ENCODE measurements around the gene PTPRE. TPM values are rescaled to one million over a fixed set of nuclear protein-coding genes. Genes with fewer than 3 reads are reported as not detected.
A peak's percentile ranks its signal among the peaks of the same experiment; 100 is the strongest.

PTPRE gene
- total and polyA plus RNA-seq, 7 donors = 0.48 to 4.5 (median 2.7) TPM

GRCh38 chr10:127944256-127944655, 37.4 kb downstream of the PTPRE start:
- no peak overlapping the region for H3K4me3 ChIP-seq
- ATAC-seq (no peak), DNase-seq (no peak)
- TF ChIP-seq, protein P1, sequence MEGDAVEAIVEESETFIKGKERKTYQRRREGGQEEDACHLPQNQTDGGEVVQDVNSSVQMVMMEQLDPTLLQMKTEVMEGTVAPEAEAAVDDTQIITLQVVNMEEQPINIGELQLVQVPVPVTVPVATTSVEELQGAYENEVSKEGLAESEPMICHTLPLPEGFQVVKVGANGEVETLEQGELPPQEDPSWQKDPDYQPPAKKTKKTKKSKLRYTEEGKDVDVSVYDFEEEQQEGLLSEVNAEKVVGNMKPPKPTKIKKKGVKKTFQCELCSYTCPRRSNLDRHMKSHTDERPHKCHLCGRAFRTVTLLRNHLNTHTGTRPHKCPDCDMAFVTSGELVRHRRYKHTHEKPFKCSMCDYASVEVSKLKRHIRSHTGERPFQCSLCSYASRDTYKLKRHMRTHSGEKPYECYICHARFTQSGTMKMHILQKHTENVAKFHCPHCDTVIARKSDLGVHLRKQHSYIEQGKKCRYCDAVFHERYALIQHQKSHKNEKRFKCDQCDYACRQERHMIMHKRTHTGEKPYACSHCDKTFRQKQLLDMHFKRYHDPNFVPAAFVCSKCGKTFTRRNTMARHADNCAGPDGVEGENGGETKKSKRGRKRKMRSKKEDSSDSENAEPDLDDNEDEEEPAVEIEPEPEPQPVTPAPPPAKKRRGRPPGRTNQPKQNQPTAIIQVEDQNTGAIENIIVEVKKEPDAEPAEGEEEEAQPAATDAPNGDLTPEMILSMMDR (IDR thresholded peaks at IDR 0.05) = no peak
- H3K27me3 ChIP-seq (ENCODE audit: insufficient read depth in 3 of 3, low read length in 2 of 3) = no peaks in the 10 kb centered on the region
- H3K27ac ChIP-seq = no peak overlapping the region
- H3K9me3 ChIP-seq = no peaks in the 10 kb centered on the region
- peaks cover 4% of the 10 kb centered on the region for H3K4me1 ChIP-seq
- 83 to 97% (median 87%) methylated on average over 2 of the region's 2 CpGs for WGBS, 3 donors
- intact Hi-C loops (cut with DNase I) = no loop called here
- no peaks in the 10 kb centered on the region for H3K36me3 ChIP-seq (ENCODE audit: insufficient read depth in 1 of 2, low read depth in 1 of 2)

DNA sequence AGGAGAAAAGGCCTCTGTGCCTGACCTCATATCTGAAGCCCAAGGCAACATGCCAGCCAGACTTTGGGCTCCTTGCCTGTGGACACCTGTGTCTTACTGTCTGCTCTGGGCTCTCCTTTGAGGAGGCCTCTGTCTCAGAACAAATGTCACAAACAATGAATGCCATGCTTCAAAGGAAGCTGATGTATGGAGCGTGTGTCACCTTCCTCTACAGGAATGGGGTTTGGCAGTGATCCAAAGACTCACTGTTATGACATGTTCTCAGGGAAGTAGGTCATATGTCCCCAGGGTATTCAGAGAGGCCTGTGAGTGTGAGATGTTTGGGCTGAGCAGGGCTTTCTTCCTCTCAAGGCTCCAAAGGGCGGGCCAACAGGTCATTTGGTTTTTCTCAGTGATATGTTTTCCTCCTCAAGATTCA, 38.4 kb downstream of the PTPRE start:
- 78 to 85% (median 80%) methylated on average over 2 of the region's 2 CpGs for WGBS, 3 donors
- Histone ChIP-seq H3K27ac (no peak overlapping the region), H3K9me3 (no peaks in the 10 kb centered on the region), H3K4me3 (no peak overlapping the region), H3K36me3 (ENCODE audit: insufficient read depth in 1 of 2, low read depth in 1 of 2) (no peaks in the 10 kb centered on the region), H3K4me1 (peaks cover 4% of the 10 kb centered on the region), H3K27me3 (ENCODE audit: insufficient read depth in 3 of 3, low read length in 2 of 3) (no peaks in the 10 kb centered on the region)
- DNase-seq (no peak), ATAC-seq (peak in 3 of 4 donors; percentile 52 to 80 (median 66))
- intact Hi-C loops (cut with DNase I) = no loop called here
- TF ChIP-seq, protein P1 (IDR thresholded peaks at IDR 0.05) = no peak

DNA sequence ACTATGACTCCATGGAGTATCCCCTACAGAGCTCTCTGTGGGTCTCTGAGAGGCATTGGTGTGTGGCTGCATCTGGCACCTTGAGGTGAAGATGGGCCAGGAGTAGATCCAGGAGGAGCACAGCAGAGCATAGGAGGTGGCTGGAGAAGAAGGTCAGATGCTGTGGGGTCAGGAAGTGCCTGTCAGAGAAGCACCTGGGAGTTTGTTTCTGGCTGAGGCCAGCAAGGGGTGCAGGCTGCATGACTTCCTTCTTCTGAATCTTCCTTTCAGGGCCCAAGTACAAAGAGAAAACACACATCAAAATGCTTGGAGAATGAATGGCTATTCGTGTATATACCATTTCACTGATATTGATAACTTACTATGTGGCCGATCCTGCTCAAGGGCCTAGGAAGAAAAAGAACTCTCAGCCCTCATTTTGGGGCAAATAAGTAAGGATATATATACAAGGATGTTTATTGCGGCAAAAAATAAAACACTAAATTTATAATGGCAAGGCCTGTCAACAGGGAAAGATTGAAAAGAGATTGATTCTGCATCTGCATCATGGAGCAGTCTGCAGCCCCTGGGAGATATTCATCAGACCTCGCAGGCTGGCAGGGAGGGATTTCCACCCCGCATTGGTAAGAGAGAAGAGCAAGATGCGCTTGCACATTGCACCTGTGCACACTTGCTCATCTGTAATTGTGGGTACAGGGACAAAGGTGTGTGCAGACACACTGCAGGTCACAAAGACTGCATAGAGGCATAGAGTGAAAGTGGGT, 39.2 kb downstream of the PTPRE start:
- DNase-seq = no peak
- no peak overlapping the region for H3K27ac ChIP-seq

DNA sequence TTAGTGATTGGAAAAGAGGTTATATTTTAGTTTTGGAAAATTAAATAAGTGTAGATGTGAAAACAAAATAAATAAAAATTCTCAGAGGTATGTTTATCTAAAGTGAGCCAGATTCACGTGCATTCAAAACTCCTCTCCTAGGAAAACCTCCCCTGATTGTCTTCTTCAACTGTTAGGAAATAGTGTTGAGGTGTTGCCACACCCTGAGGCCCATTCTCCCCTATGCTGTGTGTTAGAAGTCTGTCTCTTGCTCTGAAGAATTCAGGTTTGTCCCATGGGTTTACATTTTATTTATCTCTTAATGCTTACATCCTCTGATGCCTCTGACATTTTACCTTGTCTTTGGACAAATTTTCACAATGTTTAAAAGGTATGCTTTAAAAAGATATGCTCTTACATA, 40.3 kb downstream of the PTPRE start:
- no peaks in the 10 kb centered on the region for H3K36me3 ChIP-seq (ENCODE audit: insufficient read depth in 1 of 2, low read depth in 1 of 2)
- no peaks in the 10 kb centered on the region for H3K27me3 ChIP-seq (ENCODE audit: insufficient read depth in 3 of 3, low read length in 2 of 3)
- ATAC-seq = no peak
- 82 to 90% (median 89%) methylated on average over 1 of the region's 1 CpG for WGBS, 3 donors
- H3K27ac ChIP-seq = no peak overlapping the region
- peaks cover 4% of the 10 kb centered on the region for H3K4me1 ChIP-seq
- no peak overlapping the region for H3K4me3 ChIP-seq
- intact Hi-C loops (cut with DNase I) = no loop called here
- H3K9me3 ChIP-seq = no peaks in the 10 kb centered on the region
- TF ChIP-seq, protein P1 (IDR thresholded peaks at IDR 0.05) = no peak
- DNase-seq = no peak

More for the DNA sequence above, 39.2 kb downstream of the PTPRE start:
- no peaks in the 10 kb centered on the region for H3K36me3 ChIP-seq (ENCODE audit: insufficient read depth in 1 of 2, low read depth in 1 of 2)
- WGBS, 3 donors = 88 to 97% (median 91%) methylated on average over 6 of the region's 6 CpGs
- peaks cover 4% of the 10 kb centered on the region for H3K4me1 ChIP-seq
- intact Hi-C loops (cut with DNase I) = no loop called here
- TF ChIP-seq, protein P1 (IDR thresholded peaks at IDR 0.05) = no peak
- H3K27me3 ChIP-seq (ENCODE audit: insufficient read depth in 3 of 3, low read length in 2 of 3) = no peaks in the 10 kb centered on the region
- no peak for ATAC-seq
- no peak overlapping the region for H3K4me3 ChIP-seq
- H3K9me3 ChIP-seq = no peaks in the 10 kb centered on the region

- Histone ChIP-seq H3K9me3 (no peaks in the 10 kb centered on the region), H3K4me3 (no peak overlapping the region), H3K36me3 (ENCODE audit: insufficient read depth in 1 of 2, low read depth in 1 of 2) (no peaks in the 10 kb centered on the region), H3K27me3 (ENCODE audit: insufficient read depth in 3 of 3, low read length in 2 of 3) (no peaks in the 10 kb centered on the region), H3K4me1 (peaks cover 4% of the 10 kb centered on the region), H3K27ac (no peak overlapping the region)
- 78 to 85% (median 82%) methylated on average over 5 of the region's 5 CpGs for WGBS, 3 donors
- ATAC-seq = no peak
- TF ChIP-seq, protein P1 (IDR thresholded peaks at IDR 0.05) = no peak
- intact Hi-C loops (cut with DNase I) = no loop called here
- no peak for DNase-seq
Observed at GRCh38 chr10:127948791-127949190, 41.9 kb downstream of the PTPRE start.
